ENCODE measurements around the gene PDPR. TPM values are rescaled to one million over a fixed set of nuclear protein-coding genes. Genes with fewer than 3 reads are reported as not detected.
"Not testable (repeated sequence)": the region's sequence is repeated elsewhere in the genome, so short reads cannot be mapped to it uniquely, and the experiment has no call there.

The PDPR gene
- total and polyA plus RNA-seq, 9 donors: 14.1 to 29.7 (median 16.6) TPM

- Histone ChIP-seq H3K27ac (ENCODE audit: low read length) (no peak overlapping the region), H3K4me1 (ENCODE audit: control insufficient read depth, insufficient read depth, low read length) (peaks cover 5% of the 10 kb centered on the region), H3K4me3 (ENCODE audit: low read length) (no peak overlapping the region), H3K36me3 (ENCODE audit: control insufficient read depth, insufficient read depth, low read length) (peaks cover 69% of the 10 kb centered on the region), H3K27me3 (ENCODE audit: control insufficient read depth, insufficient read depth, low read length) (no peaks in the 10 kb centered on the region), H3K9me3 (replicated peaks; ENCODE audit: control insufficient read depth, low read depth, low read length) (no peaks in the 10 kb centered on the region)
- no peak for DNase-seq
- WGBS (ENCODE audit: insufficient coverage): 90% methylated on average over 6 of the region's 6 CpGs
Observed at GRCh38 chr16:70160821-70161220, 46.7 kb downstream of the PDPR start.

DNA sequence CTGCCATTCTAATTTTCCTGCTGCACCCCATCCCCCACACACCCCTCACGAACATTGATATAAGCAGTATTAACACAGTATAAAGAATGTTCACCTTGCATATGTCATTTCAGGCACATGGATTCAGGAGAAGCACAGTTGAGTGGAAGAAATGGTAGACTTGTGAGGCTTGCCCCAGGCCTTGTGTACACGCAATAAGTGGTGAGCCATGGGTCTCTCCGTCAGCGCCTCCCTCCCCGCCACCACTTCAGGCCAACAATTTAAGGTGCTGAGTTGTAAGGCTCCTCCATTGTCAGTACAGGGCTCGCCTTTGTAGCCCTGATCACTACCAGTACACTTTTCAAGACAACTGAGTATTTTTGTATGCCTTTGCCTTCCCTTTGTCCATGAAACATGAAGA, 47.2 kb downstream of the PDPR start:
- Histone ChIP-seq H3K36me3 (ENCODE audit: control insufficient read depth, insufficient read depth, low read length) (peaks cover 64% of the 10 kb centered on the region), H3K27me3 (ENCODE audit: control insufficient read depth, insufficient read depth, low read length) (no peaks in the 10 kb centered on the region), H3K9me3 (replicated peaks; ENCODE audit: control insufficient read depth, low read depth, low read length) (no peaks in the 10 kb centered on the region), H3K4me1 (ENCODE audit: control insufficient read depth, insufficient read depth, low read length) (peaks cover 9% of the 10 kb centered on the region), H3K27ac (ENCODE audit: low read length) (no peak overlapping the region), H3K4me3 (ENCODE audit: low read length) (no peak overlapping the region)
- DNase-seq: no peak
- 92% methylated on average over 5 of the region's 6 CpGs for WGBS (ENCODE audit: insufficient coverage)

DNA sequence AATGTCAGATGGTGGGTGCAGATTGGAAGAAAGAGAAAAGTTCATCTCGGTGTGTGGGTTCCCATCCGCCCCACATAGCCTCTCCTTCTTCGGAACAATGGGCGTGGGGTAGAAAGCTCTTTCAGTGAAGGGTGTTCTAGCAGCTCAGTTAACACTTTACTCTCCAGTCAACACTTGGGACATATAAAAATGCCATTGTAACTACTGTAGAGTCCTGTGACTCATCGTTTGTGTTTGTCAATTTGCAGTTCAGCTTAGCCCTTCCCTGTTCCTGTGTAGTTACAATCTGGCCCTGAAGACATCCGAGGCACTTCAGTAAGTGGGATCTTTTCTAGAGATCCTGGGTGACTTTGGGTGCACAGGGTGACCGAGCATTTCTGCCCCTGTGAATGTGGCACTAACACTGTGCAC, 47.9 kb downstream of the PDPR start:
- 80% methylated on average over 3 of the region's 7 CpGs for WGBS (ENCODE audit: insufficient coverage)
- peaks cover 57% of the 10 kb centered on the region for H3K36me3 ChIP-seq (ENCODE audit: control insufficient read depth, insufficient read depth, low read length)

GRCh38 chr16:70163596-70163995, 49.5 kb downstream of the PDPR start:
- H3K4me1 ChIP-seq (ENCODE audit: control insufficient read depth, insufficient read depth, low read length): peaks cover 5% of the 10 kb centered on the region
- WGBS (ENCODE audit: insufficient coverage): 76% methylated on average over 9 of the region's 10 CpGs
- H3K27me3 ChIP-seq (ENCODE audit: control insufficient read depth, insufficient read depth, low read length): no peaks in the 10 kb centered on the region
- no peak overlapping the region for H3K4me3 ChIP-seq (ENCODE audit: low read length)
- no peak for DNase-seq
- peaks cover 41% of the 10 kb centered on the region for H3K36me3 ChIP-seq (ENCODE audit: control insufficient read depth, insufficient read depth, low read length)
- no peak overlapping the region for H3K27ac ChIP-seq (ENCODE audit: low read length)
- no peaks in the 10 kb centered on the region for H3K9me3 ChIP-seq (replicated peaks; ENCODE audit: control insufficient read depth, low read depth, low read length)

More for the DNA sequence above, 47.9 kb downstream of the PDPR start:
- Histone ChIP-seq H3K4me1 (ENCODE audit: control insufficient read depth, insufficient read depth, low read length) (peaks cover 8% of the 10 kb centered on the region), H3K4me3 (ENCODE audit: low read length) (no peak overlapping the region), H3K27ac (ENCODE audit: low read length) (no peak overlapping the region), H3K9me3 (replicated peaks; ENCODE audit: control insufficient read depth, low read depth, low read length) (no peaks in the 10 kb centered on the region), H3K27me3 (ENCODE audit: control insufficient read depth, insufficient read depth, low read length) (no peaks in the 10 kb centered on the region)
- DNase-seq: no peak

DNA sequence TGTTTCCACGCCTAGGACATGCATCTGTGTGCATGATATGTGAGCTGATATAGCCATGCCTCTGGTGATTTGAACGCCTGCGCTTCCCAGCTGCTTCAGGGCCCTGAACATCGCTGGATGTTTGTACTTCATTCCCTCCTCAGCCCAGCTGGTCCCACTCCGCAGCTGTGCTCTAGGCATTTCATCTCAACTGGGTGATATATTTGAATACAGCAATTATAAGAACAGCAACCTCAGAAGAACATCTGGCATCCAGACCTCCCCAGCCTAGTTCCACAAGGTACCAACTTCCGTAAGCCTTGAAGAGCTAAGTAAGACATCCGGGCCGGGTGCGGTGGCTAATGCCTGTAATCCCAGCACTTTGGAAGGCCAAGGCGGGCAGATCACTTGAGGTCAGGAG, 52.6 kb downstream of the PDPR start:
- H3K27ac ChIP-seq (ENCODE audit: low read length); H3K27me3 ChIP-seq (ENCODE audit: control insufficient read depth, insufficient read depth, low read length); H3K4me1 ChIP-seq (ENCODE audit: control insufficient read depth, insufficient read depth, low read length); DNase-seq; H3K9me3 ChIP-seq (replicated peaks; ENCODE audit: control insufficient read depth, low read depth, low read length); H3K4me3 ChIP-seq (ENCODE audit: low read length): not testable (repeated sequence)
- no CpG with 5 or more reads among the region's 10 CpGs for WGBS (ENCODE audit: insufficient coverage)
- peaks cover 12% of the 10 kb centered on the region for H3K36me3 ChIP-seq (ENCODE audit: control insufficient read depth, insufficient read depth, low read length)

- not testable (repeated sequence) for DNase-seq; H3K27me3 ChIP-seq (ENCODE audit: control insufficient read depth, insufficient read depth, low read length); H3K4me1 ChIP-seq (ENCODE audit: control insufficient read depth, insufficient read depth, low read length); H3K27ac ChIP-seq (ENCODE audit: low read length); H3K9me3 ChIP-seq (replicated peaks; ENCODE audit: control insufficient read depth, low read depth, low read length); H3K4me3 ChIP-seq (ENCODE audit: low read length); H3K36me3 ChIP-seq (ENCODE audit: control insufficient read depth, insufficient read depth, low read length)
- 72% methylated on average over 2 of the region's 21 CpGs for WGBS (ENCODE audit: insufficient coverage)
Observed at GRCh38 chr16:70173212-70173837, 59.2 kb downstream of the PDPR start, which contains the start of gene CLEC18C. Gene CLEC18C, plus strand, starts transcription at chr16:70173787. Its CDS starts 492 bp downstream, at chr16:70174279.

GRCh38 chr16:70173916-70174315, 59.8 kb downstream of the PDPR start:
- not testable (repeated sequence) for H3K4me1 ChIP-seq (ENCODE audit: control insufficient read depth, insufficient read depth, low read length); DNase-seq; H3K36me3 ChIP-seq (ENCODE audit: control insufficient read depth, insufficient read depth, low read length); H3K27ac ChIP-seq (ENCODE audit: low read length); H3K4me3 ChIP-seq (ENCODE audit: low read length); H3K27me3 ChIP-seq (ENCODE audit: control insufficient read depth, insufficient read depth, low read length); H3K9me3 ChIP-seq (replicated peaks; ENCODE audit: control insufficient read depth, low read depth, low read length)
- no CpG with 5 or more reads among the region's 15 CpGs for WGBS (ENCODE audit: insufficient coverage)

DNA sequence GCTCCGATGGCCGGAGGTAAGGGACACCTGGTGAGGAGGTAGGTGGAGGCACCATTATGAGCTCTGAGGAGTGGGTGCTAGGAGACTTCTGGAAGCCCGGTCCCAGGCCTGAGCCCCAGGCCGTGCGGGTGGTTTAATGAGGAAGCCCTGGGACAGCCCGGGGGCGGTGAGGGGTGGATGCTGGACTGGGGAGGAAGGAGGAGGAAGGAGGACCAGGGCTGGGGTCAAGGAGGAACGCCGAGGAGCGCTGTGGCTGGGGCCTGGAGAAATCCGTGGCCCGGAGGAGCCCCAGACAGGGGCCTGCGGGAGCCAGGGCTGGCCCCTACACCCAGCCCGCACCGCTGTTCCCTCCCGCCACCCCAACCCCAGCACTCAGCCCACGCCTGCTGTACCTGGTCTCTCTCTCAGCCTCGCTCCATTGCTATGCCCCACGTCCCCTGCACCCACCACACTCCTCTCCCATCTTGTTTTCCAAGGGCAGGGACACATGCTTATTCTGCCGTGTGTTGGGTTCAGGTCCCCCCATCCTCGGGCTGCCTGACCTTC, 60.3 kb downstream of the PDPR start:
- not testable (repeated sequence) for DNase-seq; H3K27ac ChIP-seq (ENCODE audit: low read length); H3K9me3 ChIP-seq (replicated peaks; ENCODE audit: control insufficient read depth, low read depth, low read length); H3K4me1 ChIP-seq (ENCODE audit: control insufficient read depth, insufficient read depth, low read length); H3K36me3 ChIP-seq (ENCODE audit: control insufficient read depth, insufficient read depth, low read length); H3K27me3 ChIP-seq (ENCODE audit: control insufficient read depth, insufficient read depth, low read length); H3K4me3 ChIP-seq (ENCODE audit: low read length)
- no CpG with 5 or more reads among the region's 21 CpGs for WGBS (ENCODE audit: insufficient coverage)

DNA sequence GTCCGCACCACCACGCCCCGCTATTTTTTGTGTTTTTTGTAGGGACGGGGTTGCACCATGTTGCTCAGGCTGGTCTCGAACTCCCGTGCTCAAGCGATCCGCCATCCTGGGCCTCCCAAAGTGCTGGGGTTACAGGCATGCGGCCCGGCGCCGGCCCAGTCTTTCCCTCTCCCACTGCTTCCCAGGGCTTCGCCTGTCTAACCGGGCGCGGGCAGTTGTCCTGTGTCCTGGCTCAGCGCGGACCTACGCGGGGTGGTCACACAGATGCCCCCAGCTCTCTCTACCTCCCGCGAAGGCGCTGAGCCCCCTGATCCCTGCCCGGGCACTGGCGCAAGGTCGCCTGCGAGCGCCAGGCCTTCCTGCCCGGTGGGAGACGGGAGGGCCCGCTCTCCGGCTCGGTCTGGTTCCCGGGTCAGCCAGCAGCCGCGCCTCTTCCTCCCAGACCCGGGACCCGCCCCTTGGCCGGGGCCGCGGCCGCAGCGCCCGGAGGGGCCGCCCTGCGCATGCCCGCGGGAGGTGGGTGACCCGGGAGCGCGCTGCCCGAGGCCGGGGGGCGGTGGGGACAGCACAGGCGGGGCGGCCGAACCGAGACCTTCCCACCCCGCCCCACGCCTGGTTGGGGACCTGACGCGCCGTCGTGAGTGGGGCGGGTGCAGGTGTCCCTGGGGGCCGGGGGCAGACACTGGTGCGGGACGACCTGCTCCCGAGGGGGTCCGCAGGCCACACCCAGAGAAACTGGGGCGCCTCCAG, 73.9 kb downstream of the PDPR start:
- no CpG with 5 or more reads among the region's 71 CpGs for WGBS (ENCODE audit: insufficient coverage)
- H3K36me3 ChIP-seq (ENCODE audit: control insufficient read depth, insufficient read depth, low read length); H3K4me1 ChIP-seq (ENCODE audit: control insufficient read depth, insufficient read depth, low read length); H3K27me3 ChIP-seq (ENCODE audit: control insufficient read depth, insufficient read depth, low read length); H3K27ac ChIP-seq (ENCODE audit: low read length); H3K9me3 ChIP-seq (replicated peaks; ENCODE audit: control insufficient read depth, low read depth, low read length); DNase-seq; H3K4me3 ChIP-seq (ENCODE audit: low read length): not testable (repeated sequence)

DNA sequence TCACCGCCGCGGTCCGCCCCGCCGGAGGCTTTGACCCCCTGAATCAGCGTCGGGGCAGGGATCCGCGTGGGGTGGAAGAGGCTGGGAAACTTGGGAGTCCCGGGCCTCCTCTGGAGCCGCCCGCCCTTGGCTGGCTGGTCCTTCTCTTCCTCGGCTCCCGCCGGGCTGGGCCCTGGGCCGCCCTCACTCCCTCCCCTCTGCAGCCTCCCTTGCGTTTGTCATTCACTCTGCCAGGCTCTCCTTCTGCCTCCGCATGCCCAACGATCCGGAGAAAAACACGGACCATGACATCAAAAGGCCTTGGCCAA, 74.4 kb downstream of the PDPR start:
- not testable (repeated sequence) for H3K9me3 ChIP-seq (replicated peaks; ENCODE audit: control insufficient read depth, low read depth, low read length); H3K36me3 ChIP-seq (ENCODE audit: control insufficient read depth, insufficient read depth, low read length); H3K27me3 ChIP-seq (ENCODE audit: control insufficient read depth, insufficient read depth, low read length); H3K4me1 ChIP-seq (ENCODE audit: control insufficient read depth, insufficient read depth, low read length); H3K4me3 ChIP-seq (ENCODE audit: low read length); DNase-seq; H3K27ac ChIP-seq (ENCODE audit: low read length)
- no CpG with 5 or more reads among the region's 22 CpGs for WGBS (ENCODE audit: insufficient coverage)
